WTC11 (cell line): ENCODE results near the gene GOLGA6L10.

ENCODE experiments used
- CTCF ChIP-seq: fragments of 200-600 bp; IDR thresholded peaks from 2 replicates; pipeline ENCODE4 v1.8.0; 2022; ENCODE audit warnings: antibody characterized with exemption
- FOXP4 ChIP-seq: sonication (generic); formaldehyde crosslinking; IDR thresholded peaks from 2 replicates; pipeline ENCODE4 v1.8.0; 2022; ENCODE audit warnings: mild to moderate bottlenecking, missing genetic modification reagents
- TEAD4 ChIP-seq: sonication (generic); formaldehyde crosslinking; IDR thresholded peaks from 2 replicates; pipeline ENCODE4 v1.8.0; 2022; ENCODE audit warnings: mild to moderate bottlenecking, missing genetic modification reagents
- ZNF121 ChIP-seq: sonication (generic); formaldehyde crosslinking; IDR thresholded peaks from 2 replicates; pipeline ENCODE4 v1.8.0; 2023; ENCODE audit warnings: missing genetic modification reagents
- ZNF232 ChIP-seq: sonication (generic); formaldehyde crosslinking; IDR thresholded peaks from 2 replicates; pipeline ENCODE4 v1.8.0; 2022; ENCODE audit warnings: mild to moderate bottlenecking, missing genetic modification reagents

GRCh38 chr15:82371656-82372055 lies 22.4 kb upstream of the GOLGA6L10 start:
- no peak for TF ChIP-seq CTCF
- no peak for TF ChIP-seq ZNF121 (CRISPR knock-in tag)
- no peak for TF ChIP-seq FOXP4 (CRISPR knock-in tag)
- no peak for TF ChIP-seq TEAD4 (CRISPR knock-in tag)
- no peak for TF ChIP-seq ZNF232 (CRISPR knock-in tag)
